Measurements from ENCODE around the gene OVOL3.

GRCh38 chr19:36151144-36152018 is 40.4 kb downstream of the OVOL3 start:
- TF ChIP-seq POLR2A (IDR thresholded peaks at IDR 0.05; ENCODE audit: low read depth, low read length) = no peak
- no peak for TF ChIP-seq POLR2AphosphoS5 (IDR thresholded peaks at IDR 0.05; ENCODE audit: low read depth, low read length)
- no peak for TF ChIP-seq POU2F2 (IDR thresholded peaks at IDR 0.05; ENCODE audit: low read depth, low read length)

All from GM12891 (cell line).